Measurements from ENCODE around the gene COA1. TPM values are rescaled to one million over a fixed set of nuclear protein-coding genes. Genes with fewer than 3 reads are reported as not detected.

The COA1 gene
- total RNA-seq, 2 experiments from 2014 or later, result 63.9 to 96.0 TPM

DNA sequence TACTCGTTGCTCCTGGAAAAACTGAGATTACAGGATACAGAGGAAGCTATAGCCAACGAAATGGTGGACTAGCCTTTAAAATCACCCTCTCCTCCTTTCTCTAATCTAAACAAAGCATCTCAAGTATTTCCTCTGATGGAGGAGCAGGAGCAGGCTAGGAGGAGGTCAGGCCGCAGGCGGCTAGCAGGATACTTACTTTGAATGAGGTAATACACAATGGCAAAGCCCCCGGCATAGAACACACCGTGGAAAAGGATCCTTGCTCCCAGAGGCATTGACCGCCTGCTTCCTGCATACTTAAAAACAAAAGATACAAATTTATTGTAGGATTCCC, 82.0 kb downstream of the COA1 start:
- BruUV-seq (replicated peaks), result no TSS peak
- peak overlapping the region; percentile 97 for H3K4me2 ChIP-seq (ENCODE audit: low read length)

DNA sequence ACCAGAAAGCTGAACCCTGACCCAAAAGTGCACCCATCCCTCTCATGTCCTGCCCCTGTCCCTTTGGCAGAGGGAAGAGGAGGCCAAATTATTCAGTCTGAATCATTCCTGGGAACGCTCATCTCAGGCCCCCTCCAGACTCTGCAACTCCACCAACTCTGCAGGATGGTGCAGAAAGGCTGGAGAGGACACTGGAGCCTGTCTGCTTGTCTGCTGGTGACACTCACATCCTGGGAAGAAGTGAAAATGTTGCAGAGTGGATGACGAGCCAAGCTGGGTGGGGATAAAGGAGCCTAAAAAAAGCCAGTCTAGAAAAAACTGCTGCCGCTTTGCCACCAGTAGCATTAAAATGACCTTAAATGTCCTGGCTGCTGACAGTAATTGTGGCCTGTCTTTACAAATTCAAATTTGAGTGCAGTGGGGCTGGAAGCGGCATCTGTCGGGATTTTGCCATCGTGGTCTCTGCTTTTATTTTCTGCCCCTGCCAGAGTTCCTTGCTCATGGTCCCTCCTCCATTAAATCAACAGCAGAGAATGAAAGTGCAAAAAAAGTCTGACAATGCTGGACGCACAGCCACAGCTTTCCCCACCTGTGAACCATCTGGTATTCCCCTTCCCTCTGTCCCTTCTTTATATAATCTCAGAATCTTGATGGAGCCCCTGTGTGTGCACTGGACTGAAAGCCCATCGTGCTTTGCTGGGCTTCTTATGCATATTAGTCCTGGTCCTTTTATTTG, 82.6 kb downstream of the COA1 start:
- peak overlapping the region; percentile 97 for H3K4me2 ChIP-seq (ENCODE audit: low read length)
- H3K9me3 ChIP-seq (ENCODE audit: low read length), result no peaks in the 10 kb centered on the region
- no peak for TF ChIP-seq EZH2phosphoT487 (IDR thresholded peaks at IDR 0.05; ENCODE audit: borderline replicate concordance, low read depth, low read length)
- no peak for TF ChIP-seq CTCF (conservative IDR thresholded peaks at IDR 0.05; ENCODE audit: low read length)
- intact Hi-C loops (cut with micrococcal nuclease; ENCODE audit: unreplicated experiment), result no loop called here
- H4K20me1 ChIP-seq (ENCODE audit: insufficient read depth, low read length), result peaks cover 6% of the 10 kb centered on the region; the same call in 1 of the 2 replicates
- H3K4me3 ChIP-seq (ENCODE audit: low read depth, low read length, poor library complexity, severe bottlenecking), result peak overlapping the region; percentile 64
- H3K9me2 ChIP-seq (ENCODE audit: insufficient read depth, low read length), result no peaks in the 10 kb centered on the region
- peak; percentile 13 for DNase-seq (ENCODE audit: low spot score)
- peaks cover 74% of the 10 kb centered on the region for H3K4me1 ChIP-seq (ENCODE audit: insufficient read depth, low read length, poor library complexity, severe bottlenecking)
- no TSS peak for BruUV-seq (replicated peaks)
- H3K27ac ChIP-seq (ENCODE audit: low read depth, low read length, poor library complexity, severe bottlenecking), result peak overlapping the region; percentile 97
- peaks cover 50% of the 10 kb centered on the region for H3K36me3 ChIP-seq (ENCODE audit: insufficient read depth, low read length)
- H2AFZ ChIP-seq (ENCODE audit: low read length), result no peak overlapping the region
- H3K79me2 ChIP-seq (ENCODE audit: insufficient read depth, low read depth, low read length), result peaks cover 16% of the 10 kb centered on the region; the same call in 1 of the 2 replicates
- CTCF ChIA-PET (ENCODE audit: unreplicated experiment), result interaction anchor here (1.1 kb wide), 1 partner anchor 64 kb away, joined by 5 read pairs; the partner anchor contains the start of gene STK17A
- POLR2A ChIA-PET, result interaction anchor here (0.6 to 4.2 kb wide), 10 partner anchors 13 to 1355 kb away, joined by 3 to 19 read pairs (median 4); no protein-coding TSS in a partner anchor

More for the DNA sequence above, 82.0 kb downstream of the COA1 start:
- Histone ChIP-seq H3K9me2 (ENCODE audit: insufficient read depth, low read length) (no peaks in the 10 kb centered on the region), H3K27ac (ENCODE audit: low read depth, low read length, poor library complexity, severe bottlenecking) (peak overlapping the region; percentile 97), H4K20me1 (ENCODE audit: insufficient read depth, low read length) (peaks cover 6% of the 10 kb centered on the region; the same call in 1 of the 2 replicates), H3K36me3 (ENCODE audit: insufficient read depth, low read length) (peaks cover 49% of the 10 kb centered on the region), H3K79me2 (ENCODE audit: insufficient read depth, low read depth, low read length) (peaks cover 16% of the 10 kb centered on the region; the same call in 1 of the 2 replicates), H2AFZ (ENCODE audit: low read length) (no peak overlapping the region), H3K4me1 (ENCODE audit: insufficient read depth, low read length, poor library complexity, severe bottlenecking) (peaks cover 79% of the 10 kb centered on the region), H3K9me3 (ENCODE audit: low read length) (no peaks in the 10 kb centered on the region), H3K4me3 (ENCODE audit: low read depth, low read length, poor library complexity, severe bottlenecking) (peak overlapping the region; percentile 64)
- intact Hi-C loops (cut with micrococcal nuclease; ENCODE audit: unreplicated experiment), result no loop called here
- DNase-seq (ENCODE audit: low spot score), result no peak
- POLR2A ChIA-PET, result interaction anchor here (0.6 to 4.2 kb wide), 8 partner anchors 8 to 1355 kb away, joined by 3 to 27 read pairs (median 8); partner anchors contain the start of gene STK17A
- CTCF ChIA-PET (ENCODE audit: unreplicated experiment), result interaction anchor here (1.3 kb wide), 1 partner anchor 64 kb away, joined by 11 read pairs; the partner anchor contains the start of gene STK17A
- TF ChIP-seq EZH2phosphoT487 (IDR thresholded peaks at IDR 0.05; ENCODE audit: borderline replicate concordance, low read depth, low read length) (no peak), CTCF (conservative IDR thresholded peaks at IDR 0.05; ENCODE audit: low read length) (no peak)
